ENCODE results near the gene OGFOD2. TPM values are rescaled to one million over a fixed set of nuclear protein-coding genes. Genes with fewer than 3 reads are reported as not detected.

The OGFOD2 gene
- total and polyA plus RNA-seq, 4 donors, result 8.0 to 18.6 (median 12.3) TPM

DNA sequence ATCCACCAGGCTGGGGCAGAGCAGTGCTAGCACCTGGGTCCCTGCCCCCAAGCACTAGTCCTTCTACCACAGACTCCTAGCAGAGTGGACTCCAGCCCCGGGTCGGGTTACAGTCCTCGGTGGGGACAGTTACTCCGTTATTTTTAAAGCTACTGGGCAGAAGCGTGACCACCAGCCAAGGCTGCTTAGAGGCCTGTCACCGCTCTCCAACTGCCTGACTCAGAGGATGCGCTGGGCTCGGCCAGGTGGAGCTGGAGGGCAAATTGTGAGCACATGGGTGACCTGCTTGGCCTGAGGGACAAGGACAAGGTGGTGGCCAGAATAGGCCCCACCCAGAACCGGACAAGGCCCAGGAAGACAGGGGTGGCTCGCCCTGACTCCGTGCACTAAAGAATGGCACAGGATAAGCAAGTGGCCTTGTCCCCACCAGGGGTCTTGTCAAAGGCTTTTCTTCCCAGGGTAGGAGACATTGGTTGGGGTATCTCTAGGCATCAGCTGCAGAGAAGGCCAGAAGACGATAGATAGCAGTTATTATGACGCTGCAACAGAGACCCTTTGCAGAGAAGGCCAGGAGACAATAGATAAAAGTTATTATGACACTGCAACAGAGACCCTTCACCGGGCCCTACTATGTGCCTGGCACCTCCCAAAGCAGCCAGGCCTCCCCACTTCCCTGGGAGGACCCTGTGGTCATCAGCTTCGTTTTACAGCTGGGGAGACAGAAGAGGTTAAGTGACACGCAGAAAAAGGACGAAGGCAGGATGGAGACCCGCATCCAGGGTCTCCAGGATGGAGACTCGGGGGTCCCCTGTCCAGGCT lies 10.4 kb upstream of the OGFOD2 start:
- Histone ChIP-seq H3K27me3 (ENCODE audit: control insufficient read depth in 4 of 4, insufficient read depth in 4 of 4, low read length in 3 of 4) (no peaks in the 10 kb centered on the region), H3K27ac (ENCODE audit: low read depth in 1 of 2, low read length in 2 of 2) (no peak overlapping the region), H3K9ac (ENCODE audit: low read depth in 1 of 2, low read length in 2 of 2) (no peak overlapping the region), H3K36me3 (ENCODE audit: control insufficient read depth in 4 of 4, insufficient read depth in 3 of 4, low read depth in 1 of 4, low read length in 3 of 4) (peaks cover 0 to under 1% (median 0%) of the 10 kb centered on the region in 4 donors), H3K4me3 (ENCODE audit: low read depth in 1 of 3, low read length in 3 of 3) (no peak overlapping the region), H3K4me1 (ENCODE audit: control insufficient read depth in 4 of 4, insufficient read depth in 4 of 4, low read length in 3 of 4) (peaks cover 3 to 10% (median 8%) of the 10 kb centered on the region in 4 donors), H3K9me3 (ENCODE audit: control insufficient read depth in 4 of 4, low read length in 3 of 4) (no peaks in the 10 kb centered on the region)
- TF ChIP-seq HNF4G (IDR thresholded peaks at IDR 0.05) (no peak), SP1 (IDR thresholded peaks at IDR 0.05) (no peak), GABPA (IDR thresholded peaks at IDR 0.05 in 1 of 2, conservative IDR thresholded peaks at IDR 0.05 in 1 of 2) (no peak)
- DNase-seq (ENCODE audit: low spot score), result no peak
- 93% methylated on average over 19 of the region's 19 CpGs for WGBS

DNA sequence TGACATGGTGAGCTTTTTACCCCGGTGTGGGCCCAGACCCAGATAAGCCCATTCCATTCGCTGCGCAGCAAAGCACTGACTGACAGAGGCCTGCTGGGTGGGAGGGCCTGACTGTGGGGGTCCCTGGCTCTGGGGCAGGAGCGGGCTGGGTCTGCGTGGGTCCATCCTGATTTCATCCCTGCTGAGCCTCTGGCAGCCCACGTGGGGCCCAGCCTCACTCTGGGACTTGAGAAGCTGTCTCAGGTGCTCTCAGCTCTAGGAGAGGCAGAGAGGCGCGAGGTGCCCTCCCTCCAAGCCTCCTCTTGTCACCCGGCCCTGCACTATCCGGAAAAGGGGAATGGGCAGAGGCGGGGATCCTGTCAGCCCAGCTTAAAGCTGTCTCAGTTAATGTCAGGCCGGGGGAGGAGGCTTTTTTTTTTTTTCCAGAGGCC lies 9.7 kb upstream of the OGFOD2 start:
- Histone ChIP-seq H3K4me3 (ENCODE audit: low read depth in 1 of 3, low read length in 3 of 3) (no peak overlapping the region), H3K36me3 (ENCODE audit: control insufficient read depth in 4 of 4, insufficient read depth in 3 of 4, low read depth in 1 of 4, low read length in 3 of 4) (no peaks in the 10 kb centered on the region), H3K9ac (ENCODE audit: low read depth in 1 of 2, low read length in 2 of 2) (no peak overlapping the region), H3K9me3 (ENCODE audit: control insufficient read depth in 4 of 4, low read length in 3 of 4) (no peaks in the 10 kb centered on the region), H3K27me3 (ENCODE audit: control insufficient read depth in 4 of 4, insufficient read depth in 4 of 4, low read length in 3 of 4) (no peaks in the 10 kb centered on the region), H3K4me1 (ENCODE audit: control insufficient read depth in 4 of 4, insufficient read depth in 4 of 4, low read length in 3 of 4) (peaks cover 3 to 10% (median 8%) of the 10 kb centered on the region in 4 donors), H3K27ac (ENCODE audit: low read depth in 1 of 2, low read length in 2 of 2) (no peak overlapping the region)
- 84% methylated on average over 12 of the region's 12 CpGs for WGBS
- no peak for DNase-seq (ENCODE audit: low spot score)
- TF ChIP-seq YY1 (IDR thresholded peaks at IDR 0.05), result no peak
- TF ChIP-seq, protein P1, sequence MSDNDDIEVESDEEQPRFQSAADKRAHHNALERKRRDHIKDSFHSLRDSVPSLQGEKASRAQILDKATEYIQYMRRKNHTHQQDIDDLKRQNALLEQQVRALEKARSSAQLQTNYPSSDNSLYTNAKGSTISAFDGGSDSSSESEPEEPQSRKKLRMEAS (IDR thresholded peaks at IDR 0.05), result no peak
- no peak for TF ChIP-seq JUND (IDR thresholded peaks at IDR 0.05)
- TF ChIP-seq GABPA (IDR thresholded peaks at IDR 0.05 in 1 of 2, conservative IDR thresholded peaks at IDR 0.05 in 1 of 2), result no peak
- TF ChIP-seq, protein P2, sequence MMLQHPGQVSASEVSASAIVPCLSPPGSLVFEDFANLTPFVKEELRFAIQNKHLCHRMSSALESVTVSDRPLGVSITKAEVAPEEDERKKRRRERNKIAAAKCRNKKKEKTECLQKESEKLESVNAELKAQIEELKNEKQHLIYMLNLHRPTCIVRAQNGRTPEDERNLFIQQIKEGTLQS (IDR thresholded peaks at IDR 0.05), result no peak
- no peak for TF ChIP-seq NR2F2 (IDR thresholded peaks at IDR 0.05)
- TF ChIP-seq RXRA (IDR thresholded peaks at IDR 0.05), result no peak
- TF ChIP-seq RAD21 (IDR thresholded peaks at IDR 0.05), result no peak
- TF ChIP-seq HNF4A (conservative IDR thresholded peaks at IDR 0.05), result no peak
- TF ChIP-seq, protein P3, sequence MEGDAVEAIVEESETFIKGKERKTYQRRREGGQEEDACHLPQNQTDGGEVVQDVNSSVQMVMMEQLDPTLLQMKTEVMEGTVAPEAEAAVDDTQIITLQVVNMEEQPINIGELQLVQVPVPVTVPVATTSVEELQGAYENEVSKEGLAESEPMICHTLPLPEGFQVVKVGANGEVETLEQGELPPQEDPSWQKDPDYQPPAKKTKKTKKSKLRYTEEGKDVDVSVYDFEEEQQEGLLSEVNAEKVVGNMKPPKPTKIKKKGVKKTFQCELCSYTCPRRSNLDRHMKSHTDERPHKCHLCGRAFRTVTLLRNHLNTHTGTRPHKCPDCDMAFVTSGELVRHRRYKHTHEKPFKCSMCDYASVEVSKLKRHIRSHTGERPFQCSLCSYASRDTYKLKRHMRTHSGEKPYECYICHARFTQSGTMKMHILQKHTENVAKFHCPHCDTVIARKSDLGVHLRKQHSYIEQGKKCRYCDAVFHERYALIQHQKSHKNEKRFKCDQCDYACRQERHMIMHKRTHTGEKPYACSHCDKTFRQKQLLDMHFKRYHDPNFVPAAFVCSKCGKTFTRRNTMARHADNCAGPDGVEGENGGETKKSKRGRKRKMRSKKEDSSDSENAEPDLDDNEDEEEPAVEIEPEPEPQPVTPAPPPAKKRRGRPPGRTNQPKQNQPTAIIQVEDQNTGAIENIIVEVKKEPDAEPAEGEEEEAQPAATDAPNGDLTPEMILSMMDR (IDR thresholded peaks at IDR 0.05; ENCODE audit: low read depth, low read length, missing input control), result no peak
- no peak for TF ChIP-seq HNF4G (IDR thresholded peaks at IDR 0.05)
- no peak for TF ChIP-seq SP1 (IDR thresholded peaks at IDR 0.05)
- TF ChIP-seq FOXA2 (IDR thresholded peaks at IDR 0.05), result no peak
- TF ChIP-seq, protein P4, sequence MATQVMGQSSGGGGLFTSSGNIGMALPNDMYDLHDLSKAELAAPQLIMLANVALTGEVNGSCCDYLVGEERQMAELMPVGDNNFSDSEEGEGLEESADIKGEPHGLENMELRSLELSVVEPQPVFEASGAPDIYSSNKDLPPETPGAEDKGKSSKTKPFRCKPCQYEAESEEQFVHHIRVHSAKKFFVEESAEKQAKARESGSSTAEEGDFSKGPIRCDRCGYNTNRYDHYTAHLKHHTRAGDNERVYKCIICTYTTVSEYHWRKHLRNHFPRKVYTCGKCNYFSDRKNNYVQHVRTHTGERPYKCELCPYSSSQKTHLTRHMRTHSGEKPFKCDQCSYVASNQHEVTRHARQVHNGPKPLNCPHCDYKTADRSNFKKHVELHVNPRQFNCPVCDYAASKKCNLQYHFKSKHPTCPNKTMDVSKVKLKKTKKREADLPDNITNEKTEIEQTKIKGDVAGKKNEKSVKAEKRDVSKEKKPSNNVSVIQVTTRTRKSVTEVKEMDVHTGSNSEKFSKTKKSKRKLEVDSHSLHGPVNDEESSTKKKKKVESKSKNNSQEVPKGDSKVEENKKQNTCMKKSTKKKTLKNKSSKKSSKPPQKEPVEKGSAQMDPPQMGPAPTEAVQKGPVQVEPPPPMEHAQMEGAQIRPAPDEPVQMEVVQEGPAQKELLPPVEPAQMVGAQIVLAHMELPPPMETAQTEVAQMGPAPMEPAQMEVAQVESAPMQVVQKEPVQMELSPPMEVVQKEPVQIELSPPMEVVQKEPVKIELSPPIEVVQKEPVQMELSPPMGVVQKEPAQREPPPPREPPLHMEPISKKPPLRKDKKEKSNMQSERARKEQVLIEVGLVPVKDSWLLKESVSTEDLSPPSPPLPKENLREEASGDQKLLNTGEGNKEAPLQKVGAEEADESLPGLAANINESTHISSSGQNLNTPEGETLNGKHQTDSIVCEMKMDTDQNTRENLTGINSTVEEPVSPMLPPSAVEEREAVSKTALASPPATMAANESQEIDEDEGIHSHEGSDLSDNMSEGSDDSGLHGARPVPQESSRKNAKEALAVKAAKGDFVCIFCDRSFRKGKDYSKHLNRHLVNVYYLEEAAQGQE (IDR thresholded peaks at IDR 0.05), result no peak
- TF ChIP-seq FOXA1 (IDR thresholded peaks at IDR 0.05), result no peak
- TF ChIP-seq, protein P5, sequence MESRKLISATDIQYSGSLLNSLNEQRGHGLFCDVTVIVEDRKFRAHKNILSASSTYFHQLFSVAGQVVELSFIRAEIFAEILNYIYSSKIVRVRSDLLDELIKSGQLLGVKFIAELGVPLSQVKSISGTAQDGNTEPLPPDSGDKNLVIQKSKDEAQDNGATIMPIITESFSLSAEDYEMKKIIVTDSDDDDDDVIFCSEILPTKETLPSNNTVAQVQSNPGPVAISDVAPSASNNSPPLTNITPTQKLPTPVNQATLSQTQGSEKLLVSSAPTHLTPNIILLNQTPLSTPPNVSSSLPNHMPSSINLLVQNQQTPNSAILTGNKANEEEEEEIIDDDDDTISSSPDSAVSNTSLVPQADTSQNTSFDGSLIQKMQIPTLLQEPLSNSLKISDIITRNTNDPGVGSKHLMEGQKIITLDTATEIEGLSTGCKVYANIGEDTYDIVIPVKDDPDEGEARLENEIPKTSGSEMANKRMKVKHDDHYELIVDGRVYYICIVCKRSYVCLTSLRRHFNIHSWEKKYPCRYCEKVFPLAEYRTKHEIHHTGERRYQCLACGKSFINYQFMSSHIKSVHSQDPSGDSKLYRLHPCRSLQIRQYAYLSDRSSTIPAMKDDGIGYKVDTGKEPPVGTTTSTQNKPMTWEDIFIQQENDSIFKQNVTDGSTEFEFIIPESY (IDR thresholded peaks at IDR 0.05), result no peak
- TF ChIP-seq TAF1 (conservative IDR thresholded peaks at IDR 0.05), result no peak
- no peak for TF ChIP-seq EGR1 (IDR thresholded peaks at IDR 0.05; ENCODE audit: low read depth in 2 of 2)

All from liver (tissue), 9 donors.